IMR-90 (cell line): Measurements from ENCODE around the gene GRHL3. TPM values are rescaled to one million over a fixed set of nuclear protein-coding genes. Genes with fewer than 3 reads are reported as not detected.
A peak's percentile ranks its signal among the peaks of the same experiment; 100 is the strongest.

Experiments
- ATAC-seq: fragments of 200-7000 bp; cut with Tn5 transposase; 2 replicates; pipeline ENCODE4 v1.9.1; 2020; ENCODE audit warnings: low read depth, mild to moderate bottlenecking, moderate library complexity
- BruUV-seq: library from RNA; stranded (reverse); fragments of 400-500 nt; replicated peaks from 2 replicates; lab custom pipeline; 2021; lab: Mats Ljungman, UMichigan
- CTCF ChIA-PET: fragments of 300-600 bp; formaldehyde crosslinking; extraction: SDS; loops from one replicate; lab custom pipeline; 2021; ENCODE audit warnings: antibody characterized with exemption; lab: Yijun Ruan, JAX
- POLR2A ChIA-PET: fragments of 300-600 bp; sonication (Branson Sonifier 250); formaldehyde crosslinking; loops from one replicate; lab custom pipeline; 2022; ENCODE audit warnings: antibody characterized with exemption; ENCODE audit not compliant: unreplicated experiment; lab: Charles Lee
- DNase-seq: peaks from one replicate; pipeline ENCODE4 v3.0.0; 2013
- H2AFZ ChIP-seq: replicated peaks from 2 replicates; pipeline ENCODE3; 2013; ENCODE audit warnings: low read length, mild to moderate bottlenecking; ENCODE audit not compliant: poor library complexity
- H2AK5ac ChIP-seq: 2 replicates; pipeline ENCODE4 v1.6.1; 2013; ENCODE audit warnings: low read depth, low read length, inconsistent platforms
- H2AK9ac ChIP-seq: replicated peaks from 2 replicates; pipeline ENCODE3; 2013; ENCODE audit warnings: mild to moderate bottlenecking, low read depth, low read length, moderate library complexity; ENCODE audit not compliant: poor library complexity
- H2BK120ac ChIP-seq: 2 replicates; pipeline ENCODE4 v1.6.1; 2013; ENCODE audit warnings: low read depth, low read length, inconsistent platforms
- H2BK15ac ChIP-seq: 3 replicates; pipeline ENCODE4 v1.6.1; 2013; ENCODE audit warnings: low read depth, low read length, inconsistent platforms
- H2BK20ac ChIP-seq: 2 replicates; pipeline ENCODE4 v1.6.1; 2013; ENCODE audit warnings: low read depth, mild to moderate bottlenecking, inconsistent platforms, low read length, moderate library complexity
- H2BK5ac ChIP-seq: 2 replicates; pipeline ENCODE4 v1.6.1; 2013; ENCODE audit warnings: mild to moderate bottlenecking, low read depth, low read length, inconsistent platforms; ENCODE audit not compliant: poor library complexity, severe bottlenecking
- H3K14ac ChIP-seq: replicated peaks from 2 replicates; pipeline ENCODE4 v1.6.1; 2013; ENCODE audit warnings: low read depth, low read length, inconsistent platforms
- H3K18ac ChIP-seq: 2 replicates; pipeline ENCODE4 v1.6.1; 2013; ENCODE audit warnings: low read depth, low read length, control low read depth
- H3K23ac ChIP-seq: 2 replicates; pipeline ENCODE4 v1.6.1; 2013; ENCODE audit warnings: low read depth, low read length, inconsistent platforms
- H3K27ac ChIP-seq: 2 replicates; pipeline ENCODE4 v1.5.1; 2013; ENCODE audit warnings: mild to moderate bottlenecking, control low read depth, low read length; ENCODE audit not compliant: insufficient read depth
- H3K27me3 ChIP-seq: 2 replicates; pipeline ENCODE4 v1.6.1; 2013; ENCODE audit warnings: low read length; ENCODE audit not compliant: control insufficient read depth, insufficient read depth
- H3K36me3 ChIP-seq: 2 replicates; pipeline ENCODE4 v1.6.1; 2013; ENCODE audit warnings: low read length, mixed read lengths; ENCODE audit not compliant: control insufficient read depth, insufficient read depth
- H3K4ac ChIP-seq: 2 replicates; pipeline ENCODE4 v1.6.1; 2013; ENCODE audit warnings: low read depth, low read length, inconsistent platforms
- H3K4me1 ChIP-seq: 2 replicates; pipeline ENCODE4 v1.6.1; 2013; ENCODE audit warnings: low read length, mixed read lengths; ENCODE audit not compliant: control insufficient read depth, insufficient read depth
- H3K4me2 ChIP-seq: 2 replicates; pipeline ENCODE4 v1.6.1; 2013; ENCODE audit warnings: low read depth, mild to moderate bottlenecking, control low read depth, low read length, moderate library complexity
- H3K4me3 ChIP-seq: 2 replicates; pipeline ENCODE4 v1.5.1; 2013; ENCODE audit warnings: low read depth, mild to moderate bottlenecking, control low read depth, low read length, moderate library complexity; ENCODE audit not compliant: insufficient read depth
- H3K56ac ChIP-seq: 2 replicates; pipeline ENCODE4 v1.6.1; 2013; ENCODE audit warnings: low read length, inconsistent platforms; ENCODE audit not compliant: insufficient read depth; ENCODE audit errors: extremely low read depth
- H3K79me1 ChIP-seq, 2 experiments: 2 replicates each; pipeline ENCODE4 v1.6.1; 2013; ENCODE audit warnings: low read length in 2 of 2, inconsistent platforms in 1 of 2, low read depth in 1 of 2
- H3K9ac ChIP-seq: 2 replicates; pipeline ENCODE4 v1.6.1; 2013; ENCODE audit warnings: low read depth, low read length, control low read depth
- H3K9me1 ChIP-seq: 2 replicates; pipeline ENCODE4 v1.6.1; 2013; ENCODE audit warnings: low read length, inconsistent platforms; ENCODE audit not compliant: insufficient read depth
- H3K9me3 ChIP-seq: 2 replicates; pipeline ENCODE4 v1.6.1; 2013; ENCODE audit warnings: low read length; ENCODE audit not compliant: control insufficient read depth, insufficient read depth
- H4K20me1 ChIP-seq: 2 replicates; pipeline ENCODE4 v1.6.1; 2013; ENCODE audit warnings: low read length, inconsistent platforms; ENCODE audit not compliant: insufficient read depth
- H4K5ac ChIP-seq: 2 replicates; pipeline ENCODE4 v1.6.1; 2013; ENCODE audit warnings: mild to moderate bottlenecking, low read depth, low read length, control low read depth
- H4K8ac ChIP-seq, 2 experiments: 2 replicates each; pipeline ENCODE4 v1.6.1; 2013; ENCODE audit warnings: low read depth in 2 of 2, low read length in 2 of 2, control low read depth in 1 of 2, inconsistent platforms in 1 of 2
- H4K91ac ChIP-seq: 2 replicates; pipeline ENCODE4 v1.6.1; 2013; ENCODE audit warnings: low read depth, low read length, inconsistent platforms; ENCODE audit not compliant: insufficient read depth
- CHD1 ChIP-seq: IDR thresholded peaks from 2 replicates; pipeline ENCODE4 v1.6.1; 2012; ENCODE audit warnings: low read depth, low read length, improper control_type of control experiment
- CTCF ChIP-seq: conservative IDR thresholded peaks from 2 replicates; pipeline ENCODE4 v1.5.1; 2012; ENCODE audit warnings: mild to moderate bottlenecking, low read depth, low read length, improper control_type of control experiment
- MAFK ChIP-seq: IDR thresholded peaks from 2 replicates; pipeline ENCODE4 v1.6.1; 2012; ENCODE audit warnings: low read depth, low read length, improper control_type of control experiment
- MAZ ChIP-seq: IDR thresholded peaks from 2 replicates; pipeline ENCODE4 v1.6.1; 2012; ENCODE audit warnings: low read depth, mild to moderate bottlenecking, low read length, improper control_type of control experiment, moderate library complexity, borderline replicate concordance
- MXI1 ChIP-seq: IDR thresholded peaks from 2 replicates; pipeline ENCODE4 v1.6.1; 2012; ENCODE audit warnings: low read depth, mild to moderate bottlenecking, low read length, moderate library complexity, borderline replicate concordance
- NFE2L2 ChIP-seq: fragments of 150-350 bp; IDR thresholded peaks from 2 replicates; pipeline ENCODE4 v1.6.1; 2016; ENCODE audit warnings: low read depth, mild to moderate bottlenecking, low read length
- POLR2A ChIP-seq: IDR thresholded peaks from 2 replicates; pipeline ENCODE4 v1.6.1; 2012; ENCODE audit warnings: mild to moderate bottlenecking, low read depth, low read length
- RAD21 ChIP-seq: IDR thresholded peaks from 2 replicates; pipeline ENCODE4 v1.6.1; 2012; ENCODE audit warnings: low read length, improper control_type of control experiment
- RCOR1 ChIP-seq: IDR thresholded peaks from 2 replicates; pipeline ENCODE4 v1.6.1; 2012; ENCODE audit warnings: mild to moderate bottlenecking, low read length, improper control_type of control experiment; ENCODE audit not compliant: insufficient replicate concordance
- RFX5 ChIP-seq: IDR thresholded peaks from 2 replicates; pipeline ENCODE4 v1.8.0; 2012; ENCODE audit warnings: low read depth, mild to moderate bottlenecking, low read length, moderate library complexity
- USF2 ChIP-seq: fragments of 150-350 bp; IDR thresholded peaks from 2 replicates; pipeline ENCODE4 v1.6.1; 2017; ENCODE audit warnings: mild to moderate bottlenecking, antibody characterized with exemption, low read length, low read depth
- dilution Hi-C: fragments of 300-500 bp; cut with HindIII; formaldehyde crosslinking; loops from one replicate; pipeline ENCODE4 v1.14.3; 2018; ENCODE audit warnings: low sequenced_read_pairs; ENCODE audit not compliant: unreplicated experiment
- in situ Hi-C: fragments of 300-500 bp; cut with MboI; formaldehyde crosslinking; loops from 3 replicates; pipeline ENCODE4 v1.14.3; 2019; ENCODE audit warnings: low sequenced_read_pairs, inconsistent platforms, mixed read lengths
- intact Hi-C: fragments of 100-400 bp; cut with micrococcal nuclease; formaldehyde crosslinking; loops from 2 replicates; pipeline ENCODE4 v1.10.0; 2022
- polyA plus RNA-seq, 3 experiments: library from polyadenylated mRNA; depleted of rRNA; stranded (reverse); fragments of >200 nt; gene quantifications; 2 replicates each; pipeline ENCODE4 v1.2.3, GENCODE V29; 2012; ENCODE audit warnings: low replicate concordance in 1 of 3
- total RNA-seq: library from RNA; depleted of rRNA; stranded (reverse); fragments of >200 nt; gene quantifications from 2 replicates; pipeline ENCODE4 v1.2.3, GENCODE V29; 2012

GRHL3 gene
- total and polyA plus RNA-seq, 2 of the 4 experiments (the other 2 are of a cell fraction) = not detected

GRCh38 chr1:24327486-24327885 is 8.3 kb downstream of the GRHL3 start:
- Histone ChIP-seq H2AK9ac (no peak overlapping the region), H3K23ac (no peak overlapping the region), H2AFZ (no peak overlapping the region), H4K20me1 (no peaks in the 10 kb centered on the region), H3K14ac (no peak overlapping the region), H3K4ac (no peak overlapping the region), H3K4me1 (peaks cover 17% of the 10 kb centered on the region), H4K91ac (no peak overlapping the region), H3K9me1 (peaks cover 14% of the 10 kb centered on the region), H2BK15ac (peak overlapping the region; percentile 48; the same call in 1 of the 3 replicates), H3K4me2 (no peak overlapping the region), H3K56ac (no peak overlapping the region), H2BK20ac (no peak overlapping the region; the same call in 1 of the 2 replicates), H4K5ac (no peak overlapping the region), H3K79me1 (no peaks in the 10 kb centered on the region), H4K8ac (no peak overlapping the region), H3K4me3 (no peak overlapping the region), H3K27ac (no peak overlapping the region), H3K27me3 (peaks cover 38% of the 10 kb centered on the region), H3K18ac (no peak overlapping the region), H2BK5ac (no peak overlapping the region), H3K36me3 (no peaks in the 10 kb centered on the region), H3K9ac (no peak overlapping the region), H2BK120ac (no peak overlapping the region), H2AK5ac (no peak overlapping the region), H3K9me3 (no peaks in the 10 kb centered on the region)
- BruUV-seq = no TSS peak
- intact Hi-C loops = no loop called here
- ChIA-PET CTCF (no interaction called here), POLR2A (no interaction called here)
- dilution Hi-C loops = no loop called here
- ATAC-seq = no peak
- no peak for DNase-seq
- in situ Hi-C loops = no loop called here
- no peak for TF ChIP-seq RCOR1
- TF ChIP-seq MAFK = no peak
- no peak for TF ChIP-seq MXI1
- TF ChIP-seq MAZ = no peak
- TF ChIP-seq CTCF = no peak
- no peak for TF ChIP-seq USF2
- no peak for TF ChIP-seq CHD1
- TF ChIP-seq RAD21 = no peak
- no peak for TF ChIP-seq RFX5
- TF ChIP-seq NFE2L2 = no peak
- TF ChIP-seq POLR2A = no peak
